WI38 (cell line): ENCODE data around the gene ZIC4.

ENCODE experiments used
- H3K4me3 ChIP-seq: 2 replicates; pipeline ENCODE4 v1.5.1; 2011; ENCODE audit warnings: low read depth, mild to moderate bottlenecking, control low read depth, low read length
- CTCF ChIP-seq: IDR thresholded peaks from 2 replicates; pipeline ENCODE4 v1.5.1; 2012; ENCODE audit warnings: low read depth, mild to moderate bottlenecking, control low read depth, low read length

ZIC4 gene

GRCh38 chr3:147408188-147409100, 2.1 kb upstream of the ZIC4 start:
- TF ChIP-seq CTCF = no peak
- no peak overlapping the region for H3K4me3 ChIP-seq

DNA sequence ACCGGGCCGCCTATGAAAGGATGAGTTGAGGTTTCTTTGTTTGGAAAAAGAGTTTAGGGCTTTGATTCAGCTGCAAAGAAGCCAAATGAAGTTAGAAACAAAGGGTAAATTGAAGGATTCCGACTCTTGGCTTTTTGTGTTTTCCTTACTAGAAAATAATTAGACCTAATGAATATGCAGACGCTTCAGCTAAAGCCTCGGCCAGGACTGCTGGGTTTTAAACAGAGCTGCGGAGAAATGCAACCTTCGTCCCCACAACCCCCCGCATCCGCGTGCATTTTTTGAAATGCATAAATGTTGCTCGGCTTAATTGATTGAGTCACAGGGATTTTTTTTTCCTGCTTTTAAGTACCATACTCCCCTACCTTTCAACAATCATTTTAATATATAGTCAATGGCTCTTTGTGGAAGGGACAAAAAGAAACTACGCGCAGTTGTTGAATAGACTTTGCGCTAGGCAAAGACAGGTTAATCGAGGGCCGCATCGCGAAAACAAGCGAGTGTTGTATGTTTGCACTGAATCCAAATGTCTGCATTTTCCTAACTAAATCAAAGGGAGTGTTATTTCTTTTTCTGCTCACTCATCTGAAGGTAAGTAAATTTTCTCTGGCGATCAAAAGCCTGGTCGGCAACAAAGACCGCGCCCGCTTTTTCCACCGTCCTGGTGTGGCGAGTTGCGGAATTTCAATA, 1.3 kb upstream of the ZIC4 start:
- no peak for TF ChIP-seq CTCF
- H3K4me3 ChIP-seq = no peak overlapping the region

DNA sequence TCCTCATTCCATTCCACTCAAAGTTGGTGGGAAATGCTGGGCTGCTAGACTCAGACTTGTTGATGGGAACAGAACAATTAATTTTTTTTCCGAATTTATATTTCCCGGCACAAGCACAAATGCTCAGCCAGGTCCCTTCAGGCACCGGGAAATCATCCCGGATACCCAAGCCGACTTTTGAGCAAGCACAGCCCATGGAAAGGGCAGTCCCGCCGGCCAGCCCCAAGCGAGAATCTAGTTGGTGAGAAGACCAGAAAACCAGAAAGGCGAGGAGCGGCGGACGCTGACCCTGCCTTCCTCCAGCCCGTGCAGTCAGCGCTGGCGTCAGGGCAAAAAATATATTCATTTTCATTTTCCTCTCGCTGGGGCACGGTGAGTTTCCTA, 763 bp upstream of the ZIC4 start:
- no peak for TF ChIP-seq CTCF
- no peak overlapping the region for H3K4me3 ChIP-seq

DNA sequence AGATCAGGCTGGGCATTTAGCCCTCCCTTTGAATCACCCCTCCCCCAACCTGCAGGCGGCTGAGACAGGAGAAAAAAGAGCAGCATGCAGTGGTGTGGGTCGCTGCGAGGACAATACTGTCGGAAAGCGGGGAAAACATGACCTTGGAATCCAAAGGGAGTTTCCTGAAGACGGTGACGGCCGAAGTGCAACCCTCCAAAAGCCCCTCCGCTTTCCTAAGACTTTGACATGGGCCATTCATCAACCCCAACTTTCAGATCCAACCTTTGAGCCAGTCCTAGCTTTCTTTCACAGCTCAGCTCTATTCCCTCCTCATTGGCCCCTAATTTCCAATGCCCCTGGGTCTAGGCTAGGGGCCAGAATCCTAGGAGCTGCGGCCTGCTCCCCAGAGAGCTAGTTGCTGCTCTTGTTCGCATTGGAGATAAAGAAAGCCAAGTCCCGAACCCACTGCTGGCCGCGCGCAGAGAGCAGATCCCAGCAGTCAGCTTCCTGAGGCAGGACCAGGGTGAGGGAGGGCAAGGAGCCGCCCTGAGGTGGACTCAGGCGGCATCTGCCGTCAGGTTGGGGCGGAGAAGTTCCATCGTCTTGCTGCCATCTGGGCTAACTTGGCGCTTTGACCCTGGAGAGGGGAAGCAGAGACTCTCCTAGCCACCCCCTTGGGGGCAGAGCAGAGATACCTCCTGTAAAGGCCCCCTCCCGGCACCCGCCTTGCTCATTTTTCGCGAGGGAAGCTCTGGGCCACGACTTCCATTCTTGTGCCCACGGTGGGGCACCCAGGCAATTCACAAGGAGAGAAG, 914 bp downstream of the ZIC4 start:
- no peak for TF ChIP-seq CTCF
- H3K4me3 ChIP-seq = no peak overlapping the region

DNA sequence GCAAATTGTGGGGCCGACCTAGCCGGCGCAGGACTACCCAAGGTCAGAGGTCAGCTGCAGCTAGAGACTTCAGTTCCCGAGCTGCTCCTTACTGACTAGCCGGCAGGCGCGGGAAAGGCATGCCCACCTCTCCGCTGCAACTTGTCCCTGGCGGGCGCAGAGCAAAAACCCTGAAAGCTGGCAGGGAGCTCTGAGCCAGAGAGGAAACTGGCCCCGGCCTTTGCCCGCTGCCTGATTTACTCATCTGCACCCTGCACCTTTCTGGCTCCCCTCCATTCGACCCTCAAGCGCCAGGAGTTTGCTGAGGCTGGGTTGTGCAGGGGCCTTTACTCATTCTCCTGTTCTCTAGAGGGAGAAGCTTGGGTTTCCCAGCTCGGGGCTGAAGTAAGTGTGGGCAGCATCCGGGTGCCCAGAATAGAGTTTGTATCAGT, 1.5 kb downstream of the ZIC4 start:
- no peak overlapping the region for H3K4me3 ChIP-seq
- no peak for TF ChIP-seq CTCF

DNA sequence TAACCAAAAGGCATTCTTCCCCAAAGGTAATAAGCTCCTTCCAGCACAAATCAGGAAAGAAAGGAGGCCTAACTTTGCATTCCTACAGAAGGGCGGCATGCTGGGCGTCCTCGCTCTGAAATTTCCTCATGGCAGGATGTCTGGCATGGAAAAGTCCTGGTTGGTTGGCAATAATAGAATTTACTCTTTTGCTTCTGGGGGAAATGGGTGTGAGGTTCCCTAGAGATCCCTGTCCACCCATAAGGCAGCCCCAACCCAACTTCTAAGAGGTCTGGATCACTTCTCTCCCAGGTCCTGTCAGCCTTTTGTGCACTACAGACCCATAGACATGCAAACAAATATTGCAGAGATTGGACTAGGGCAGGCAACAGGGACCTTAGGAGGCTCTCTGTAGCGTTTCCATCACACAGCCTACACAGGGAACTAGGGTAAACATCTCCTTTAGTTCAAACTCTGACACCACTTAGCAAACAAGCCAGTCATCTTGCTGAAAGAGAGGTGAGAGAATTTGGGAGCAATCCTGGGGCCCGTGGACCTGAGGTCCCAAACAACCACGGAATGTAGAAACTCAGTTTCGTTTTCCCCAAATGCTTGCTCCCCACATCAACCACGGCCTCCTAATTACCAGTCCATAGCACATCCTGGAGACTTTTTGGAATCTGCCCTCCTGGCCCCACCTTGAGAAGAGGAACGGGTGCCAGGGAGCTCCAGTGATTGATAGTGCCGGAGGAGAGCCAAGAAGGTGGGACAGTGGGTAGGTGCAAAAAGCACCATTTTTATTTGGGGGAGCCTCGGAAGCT, 2.1 kb downstream of the ZIC4 start:
- TF ChIP-seq CTCF = no peak
- H3K4me3 ChIP-seq = no peak overlapping the region
